Activated CD8-positive, alpha-beta T cell treated with anti-CD3 and anti-CD28 coated beads for 36 hours (primary cell): ENCODE measurements around the gene NEDD4L. TPM values are rescaled to one million over a fixed set of nuclear protein-coding genes. Genes with fewer than 3 reads are reported as not detected.

Experiments used
- ATAC-seq: fragments of 200-7000 bp; cut with Tn5 transposase; one replicate; pipeline ENCODE4 v1.10.0; 2021; ENCODE audit warnings: mild to moderate bottlenecking, moderate library complexity
- CTCF ChIA-PET: fragments of 350-600 bp; sonication (Branson Sonifier 250); formaldehyde crosslinking; loops from one replicate; lab custom pipeline; 2021; ENCODE audit warnings: antibody characterized with exemption; lab: Charles Lee
- POLR2A ChIA-PET: fragments of 350-600 bp; sonication (Branson Sonifier 250); formaldehyde crosslinking; loops from one replicate; lab custom pipeline; 2021; ENCODE audit warnings: antibody characterized with exemption; lab: Charles Lee
- DNase-seq: peaks from one replicate; pipeline ENCODE4 v3.0.0-alpha.2; 2020
- H3K27ac Mint-ChIP-seq: one replicate; pipeline ENCODE4 v1.8.0; 2021; ENCODE audit warnings: mild to moderate bottlenecking, mixed read lengths
- H3K27me3 Mint-ChIP-seq: one replicate; pipeline ENCODE4 v1.8.0; 2021; ENCODE audit warnings: mixed read lengths
- H3K36me3 Mint-ChIP-seq: one replicate; pipeline ENCODE4 v1.8.0; 2021; ENCODE audit warnings: low read depth, mixed read lengths
- H3K4me1 Mint-ChIP-seq: one replicate; pipeline ENCODE4 v1.8.0; 2021; ENCODE audit warnings: low read depth, mixed read lengths
- H3K4me3 Mint-ChIP-seq: one replicate; pipeline ENCODE4 v1.8.0; 2021; ENCODE audit warnings: mild to moderate bottlenecking, moderate library complexity, mixed read lengths
- H3K9me3 Mint-ChIP-seq: one replicate; pipeline ENCODE4 v1.8.0; 2021; ENCODE audit warnings: mixed read lengths
- intact Hi-C: fragments of 100-400 bp; cut with micrococcal nuclease; formaldehyde crosslinking; loops from one replicate; pipeline ENCODE4 v1.10.0; 2022
- total RNA-seq, 2 experiments: library from RNA; stranded (reverse); gene quantifications; one replicate each; pipeline ENCODE4 v1.2.3, GENCODE V29; 2021
- TF ChIP-seq, protein P1 (sequence below): fragments of 200-600 bp; IDR thresholded peaks from one replicate; pipeline ENCODE4 v1.8.0; 2022; ENCODE audit warnings: antibody characterized with exemption, mild to moderate bottlenecking

Gene NEDD4L
- total RNA-seq, 2 experiments from 2014 or later = 7.5 to 8.5 TPM

DNA sequence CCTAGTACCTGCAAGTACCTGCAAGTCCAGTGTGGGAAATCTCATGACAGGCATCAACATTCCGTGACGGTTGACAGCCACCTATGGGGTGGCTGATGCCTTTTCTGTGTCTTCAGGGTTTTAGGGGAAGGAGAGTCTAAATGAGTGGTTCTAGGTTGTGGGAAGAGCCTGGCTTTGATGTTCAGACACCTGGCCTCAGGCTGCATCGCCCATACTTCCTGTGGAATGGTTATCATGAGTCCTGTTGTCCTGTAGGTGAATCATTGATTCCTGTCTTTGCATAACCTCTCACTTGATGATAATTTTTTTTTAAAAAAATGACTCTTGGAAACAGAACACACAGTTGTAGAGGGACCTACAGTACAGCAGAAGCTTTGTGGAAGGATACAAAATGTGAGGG, 108.9 kb downstream of the NEDD4L start:
- H3K4me3 Mint-ChIP-seq = no peak overlapping the region
- no peaks in the 10 kb centered on the region for H3K9me3 Mint-ChIP-seq
- ChIA-PET CTCF (no interaction called here), POLR2A (no interaction called here)
- TF ChIP-seq, protein P1, sequence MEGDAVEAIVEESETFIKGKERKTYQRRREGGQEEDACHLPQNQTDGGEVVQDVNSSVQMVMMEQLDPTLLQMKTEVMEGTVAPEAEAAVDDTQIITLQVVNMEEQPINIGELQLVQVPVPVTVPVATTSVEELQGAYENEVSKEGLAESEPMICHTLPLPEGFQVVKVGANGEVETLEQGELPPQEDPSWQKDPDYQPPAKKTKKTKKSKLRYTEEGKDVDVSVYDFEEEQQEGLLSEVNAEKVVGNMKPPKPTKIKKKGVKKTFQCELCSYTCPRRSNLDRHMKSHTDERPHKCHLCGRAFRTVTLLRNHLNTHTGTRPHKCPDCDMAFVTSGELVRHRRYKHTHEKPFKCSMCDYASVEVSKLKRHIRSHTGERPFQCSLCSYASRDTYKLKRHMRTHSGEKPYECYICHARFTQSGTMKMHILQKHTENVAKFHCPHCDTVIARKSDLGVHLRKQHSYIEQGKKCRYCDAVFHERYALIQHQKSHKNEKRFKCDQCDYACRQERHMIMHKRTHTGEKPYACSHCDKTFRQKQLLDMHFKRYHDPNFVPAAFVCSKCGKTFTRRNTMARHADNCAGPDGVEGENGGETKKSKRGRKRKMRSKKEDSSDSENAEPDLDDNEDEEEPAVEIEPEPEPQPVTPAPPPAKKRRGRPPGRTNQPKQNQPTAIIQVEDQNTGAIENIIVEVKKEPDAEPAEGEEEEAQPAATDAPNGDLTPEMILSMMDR = no peak
- peaks cover 3% of the 10 kb centered on the region for H3K4me1 Mint-ChIP-seq
- no peak overlapping the region for H3K27ac Mint-ChIP-seq
- no peaks in the 10 kb centered on the region for H3K27me3 Mint-ChIP-seq
- no peak for ATAC-seq
- H3K36me3 Mint-ChIP-seq = no peaks in the 10 kb centered on the region
- intact Hi-C loops = no loop called here
- DNase-seq = no peak

DNA sequence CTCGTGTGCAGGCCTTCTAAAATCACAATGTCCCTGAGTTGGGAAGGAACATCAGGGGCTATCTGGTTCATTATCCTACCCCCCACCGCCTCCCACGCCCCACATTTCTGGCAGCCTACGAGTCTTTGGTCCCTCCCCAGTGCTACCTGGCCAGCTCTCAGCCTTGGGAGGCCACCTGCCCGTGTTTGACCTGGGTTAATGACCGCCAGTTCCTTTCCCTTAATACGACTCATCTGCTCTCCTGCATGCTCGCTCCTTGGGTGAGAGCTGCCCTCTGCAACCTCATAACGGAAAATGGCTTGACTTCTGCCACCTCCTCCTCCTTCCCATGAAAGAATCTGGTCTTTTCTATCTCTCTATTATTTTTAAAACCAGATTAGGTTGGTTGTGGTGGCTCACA, 112.5 kb downstream of the NEDD4L start:
- Mint-ChIP-seq H3K4me1 (peaks cover 3% of the 10 kb centered on the region), H3K9me3 (no peaks in the 10 kb centered on the region), H3K27ac (no peak overlapping the region), H3K4me3 (no peak overlapping the region), H3K27me3 (peaks cover 8% of the 10 kb centered on the region), H3K36me3 (no peaks in the 10 kb centered on the region)
- intact Hi-C loops = no loop called here
- TF ChIP-seq, protein P1 = no peak
- POLR2A ChIA-PET = no interaction called here
- ATAC-seq (no peak), DNase-seq (no peak)
- CTCF ChIA-PET = no interaction called here

DNA sequence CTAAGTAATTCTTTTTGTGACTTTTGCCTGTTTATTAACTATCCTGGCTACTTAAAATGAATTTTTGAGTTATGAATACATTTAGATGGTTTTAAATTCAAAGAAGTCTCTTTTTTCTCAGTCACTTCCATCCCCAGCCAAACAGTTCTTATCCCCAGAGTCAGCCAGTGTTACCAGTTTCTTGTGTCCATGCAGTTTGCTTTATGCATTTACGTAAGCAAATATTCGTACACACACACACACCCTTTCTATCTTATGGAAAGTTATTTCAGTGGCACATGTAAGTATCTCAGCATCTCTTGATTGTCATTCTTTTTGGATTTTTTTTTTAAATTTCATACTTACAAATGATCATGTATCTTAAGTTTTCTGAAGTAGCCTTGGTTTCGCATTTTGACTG, 113.2 kb downstream of the NEDD4L start:
- intact Hi-C loops = no loop called here
- no peak for DNase-seq
- CTCF ChIA-PET = no interaction called here
- no peak for ATAC-seq
- Mint-ChIP-seq H3K27ac (no peak overlapping the region), H3K36me3 (no peaks in the 10 kb centered on the region), H3K4me1 (peaks cover 3% of the 10 kb centered on the region), H3K27me3 (peaks cover 8% of the 10 kb centered on the region), H3K9me3 (no peaks in the 10 kb centered on the region), H3K4me3 (no peak overlapping the region)
- TF ChIP-seq, protein P1 = no peak
- POLR2A ChIA-PET = no interaction called here

DNA sequence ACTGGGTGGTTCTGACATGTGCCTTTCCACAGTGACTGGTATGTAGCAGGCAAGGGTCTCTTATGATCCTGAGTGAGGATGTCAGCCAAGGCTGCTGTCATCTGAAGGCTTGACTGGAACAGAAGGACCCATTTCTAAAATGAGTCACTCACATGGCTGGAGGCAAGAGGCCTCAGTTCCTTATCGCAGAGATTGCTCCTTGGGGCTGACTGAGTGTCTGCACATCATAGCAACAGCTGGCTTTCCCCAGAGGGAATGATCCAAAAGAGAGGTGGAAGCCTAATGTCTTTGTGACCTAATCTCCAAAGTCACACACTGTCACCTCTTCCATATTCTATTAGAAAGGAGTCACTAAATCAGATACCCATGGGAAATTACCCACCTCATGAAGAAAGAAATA, 114.0 kb downstream of the NEDD4L start:
- no peak for DNase-seq
- H3K4me1 Mint-ChIP-seq = peaks cover 3% of the 10 kb centered on the region
- intact Hi-C loops = no loop called here
- ChIA-PET CTCF (no interaction called here), POLR2A (no interaction called here)
- H3K4me3 Mint-ChIP-seq = no peak overlapping the region
- H3K36me3 Mint-ChIP-seq = no peaks in the 10 kb centered on the region
- TF ChIP-seq, protein P1 = no peak
- H3K9me3 Mint-ChIP-seq = no peaks in the 10 kb centered on the region
- no peak for ATAC-seq
- H3K27me3 Mint-ChIP-seq = peaks cover 8% of the 10 kb centered on the region
- no peak overlapping the region for H3K27ac Mint-ChIP-seq

DNA sequence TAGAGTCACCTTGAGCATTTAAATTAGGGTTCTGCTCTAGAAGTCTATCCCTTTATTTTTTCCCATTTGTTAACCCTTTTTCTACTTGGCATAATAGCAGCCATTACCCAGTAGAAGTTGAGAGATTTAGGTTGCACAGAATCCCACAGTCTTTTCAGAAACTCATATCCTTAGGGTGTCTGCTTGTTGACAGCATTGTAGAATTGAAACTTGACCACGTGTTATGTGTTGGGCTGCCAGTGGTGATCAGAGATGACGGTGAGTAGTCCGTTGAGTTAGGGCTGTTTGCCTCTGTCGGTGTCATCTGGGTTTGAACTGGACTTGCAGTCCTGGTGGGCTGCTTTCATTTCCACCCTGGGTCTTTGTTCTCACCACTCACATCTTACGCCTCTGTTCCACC, 114.4 kb downstream of the NEDD4L start:
- H3K27ac Mint-ChIP-seq = no peak overlapping the region
- ChIA-PET POLR2A (no interaction called here), CTCF (no interaction called here)
- TF ChIP-seq, protein P1 = no peak
- H3K9me3 Mint-ChIP-seq = no peaks in the 10 kb centered on the region
- DNase-seq (no peak), ATAC-seq (no peak)
- intact Hi-C loops = no loop called here
- H3K4me3 Mint-ChIP-seq = no peak overlapping the region
- no peaks in the 10 kb centered on the region for H3K36me3 Mint-ChIP-seq
- peaks cover 3% of the 10 kb centered on the region for H3K4me1 Mint-ChIP-seq
- H3K27me3 Mint-ChIP-seq = peaks cover 8% of the 10 kb centered on the region
